Uterus (tissue), 2 donors: ENCODE measurements around the gene GRAP.
"Not testable (repeated sequence)": the region's sequence is repeated elsewhere in the genome, so short reads cannot be mapped to it uniquely, and the experiment has no call there.

Experiments
- POLR2A ChIP-seq, 2 donors: fragments of 450-650 bp; IDR thresholded peaks; one replicate each; pipeline ENCODE4 v1.6.1; 2016; ENCODE audit warnings: antibody characterized with exemption in 2 of 2, mild to moderate bottlenecking in 1 of 2, moderate library complexity in 1 of 2
- TF ChIP-seq, protein P1 (sequence below), 4 experiments: fragments of 200-600 bp in 2 of 4; fragments of 450-650 bp in 2 of 4; sonication (generic) in 2 of 4; IDR thresholded peaks; one replicate each; pipeline ENCODE4 v1.5.1; 2016 to 2019; ENCODE audit warnings: antibody characterized with exemption in 4 of 4, mild to moderate bottlenecking in 2 of 4, moderate library complexity in 1 of 4

DNA sequence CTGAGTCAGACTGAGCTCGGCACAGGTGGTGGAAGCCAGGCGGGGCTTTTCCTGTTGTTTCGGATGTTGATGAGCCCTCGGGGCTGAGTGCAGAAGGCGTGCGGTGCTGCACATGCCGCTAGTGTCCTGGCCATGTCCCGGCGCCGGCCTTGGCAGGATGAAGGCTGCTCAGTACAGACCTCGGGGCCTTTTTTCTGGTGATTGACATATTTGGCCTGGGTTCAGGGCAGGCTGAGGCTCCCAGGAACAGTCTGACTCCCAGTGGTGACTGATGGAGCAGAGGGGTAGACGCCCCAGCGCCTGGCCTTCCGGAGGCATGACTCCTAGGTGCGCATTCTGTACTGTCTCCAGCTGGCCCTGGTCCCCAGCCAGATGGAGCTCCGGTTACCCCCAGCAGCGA lies 8.8 kb downstream of the GRAP start:
- TF ChIP-seq, protein P1, sequence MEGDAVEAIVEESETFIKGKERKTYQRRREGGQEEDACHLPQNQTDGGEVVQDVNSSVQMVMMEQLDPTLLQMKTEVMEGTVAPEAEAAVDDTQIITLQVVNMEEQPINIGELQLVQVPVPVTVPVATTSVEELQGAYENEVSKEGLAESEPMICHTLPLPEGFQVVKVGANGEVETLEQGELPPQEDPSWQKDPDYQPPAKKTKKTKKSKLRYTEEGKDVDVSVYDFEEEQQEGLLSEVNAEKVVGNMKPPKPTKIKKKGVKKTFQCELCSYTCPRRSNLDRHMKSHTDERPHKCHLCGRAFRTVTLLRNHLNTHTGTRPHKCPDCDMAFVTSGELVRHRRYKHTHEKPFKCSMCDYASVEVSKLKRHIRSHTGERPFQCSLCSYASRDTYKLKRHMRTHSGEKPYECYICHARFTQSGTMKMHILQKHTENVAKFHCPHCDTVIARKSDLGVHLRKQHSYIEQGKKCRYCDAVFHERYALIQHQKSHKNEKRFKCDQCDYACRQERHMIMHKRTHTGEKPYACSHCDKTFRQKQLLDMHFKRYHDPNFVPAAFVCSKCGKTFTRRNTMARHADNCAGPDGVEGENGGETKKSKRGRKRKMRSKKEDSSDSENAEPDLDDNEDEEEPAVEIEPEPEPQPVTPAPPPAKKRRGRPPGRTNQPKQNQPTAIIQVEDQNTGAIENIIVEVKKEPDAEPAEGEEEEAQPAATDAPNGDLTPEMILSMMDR (IDR thresholded peaks at IDR 0.05): not testable (repeated sequence)
- TF ChIP-seq POLR2A (IDR thresholded peaks at IDR 0.05): not testable (repeated sequence)
